Measurements from ENCODE around the gene ISL2.
"Not testable (repeated sequence)": the region's sequence is repeated elsewhere in the genome, so short reads cannot be mapped to it uniquely, and the experiment has no call there.

ISL2 gene

DNA sequence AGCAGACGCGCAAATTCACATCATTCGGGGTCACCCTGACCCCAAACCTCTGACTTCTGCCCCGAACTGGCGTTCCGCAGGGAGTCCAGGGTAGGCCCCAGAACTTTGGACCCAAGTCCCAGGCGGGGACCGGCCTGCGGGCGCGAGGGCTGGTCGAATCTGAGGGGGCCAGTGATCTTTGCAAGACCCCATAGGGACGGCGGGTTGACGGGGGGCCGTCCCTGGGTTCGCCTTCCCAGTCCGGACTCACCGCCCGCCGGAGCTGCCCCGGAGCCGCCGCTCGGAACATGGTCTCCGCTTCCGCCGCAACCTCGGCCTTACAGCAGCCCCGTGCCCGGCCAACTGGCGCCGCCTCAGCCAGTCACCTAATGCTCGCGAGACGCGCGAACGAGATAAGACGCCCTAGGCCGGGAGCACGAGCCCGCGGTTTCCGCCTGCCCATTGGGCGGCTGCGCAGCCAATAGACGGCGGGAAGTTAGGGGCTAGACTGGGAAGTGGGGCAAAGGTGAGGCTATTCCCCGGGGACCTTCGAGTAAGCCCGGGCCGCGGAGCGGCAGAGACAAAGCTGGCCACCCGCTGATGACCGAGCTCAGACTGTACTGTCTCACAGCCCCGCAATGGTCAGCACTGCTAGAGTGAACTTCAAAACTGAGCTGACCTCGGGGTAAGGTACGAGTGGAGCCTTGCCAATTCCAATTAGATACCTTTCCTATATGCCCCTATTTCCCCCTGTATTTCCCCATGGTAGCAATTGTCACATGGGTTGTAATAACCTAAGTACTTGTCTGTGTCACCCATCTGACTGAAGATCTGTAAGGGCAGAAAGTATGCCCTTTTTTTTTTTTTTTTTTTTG lies 25.2 kb upstream of the ISL2 start, which contains the start of gene ETFA:
ETFA (minus strand) TSS at position 370 of the 854 bp plus-strand sequence; CDS start at position 289, 81 bp downstream.
- Histone ChIP-seq H3K4me1 (ENCODE audit: control insufficient read depth, insufficient read depth, low read length) (peaks cover 29% of the 10 kb centered on the region), H3K4me3 (ENCODE audit: low read length) (peak within 1 kb of the TSS; percentile 90), H3K9me3 (ENCODE audit: control insufficient read depth, low read length) (no peaks in the 10 kb centered on the region), H3K36me3 (ENCODE audit: control insufficient read depth, insufficient read depth, low read length) (no peaks in the 10 kb centered on the region), H3K9ac (ENCODE audit: low read length) (peak within 1 kb of the TSS; percentile 96), H3K27me3 (ENCODE audit: control insufficient read depth, insufficient read depth, low read length) (no peaks in the 10 kb centered on the region)

DNA sequence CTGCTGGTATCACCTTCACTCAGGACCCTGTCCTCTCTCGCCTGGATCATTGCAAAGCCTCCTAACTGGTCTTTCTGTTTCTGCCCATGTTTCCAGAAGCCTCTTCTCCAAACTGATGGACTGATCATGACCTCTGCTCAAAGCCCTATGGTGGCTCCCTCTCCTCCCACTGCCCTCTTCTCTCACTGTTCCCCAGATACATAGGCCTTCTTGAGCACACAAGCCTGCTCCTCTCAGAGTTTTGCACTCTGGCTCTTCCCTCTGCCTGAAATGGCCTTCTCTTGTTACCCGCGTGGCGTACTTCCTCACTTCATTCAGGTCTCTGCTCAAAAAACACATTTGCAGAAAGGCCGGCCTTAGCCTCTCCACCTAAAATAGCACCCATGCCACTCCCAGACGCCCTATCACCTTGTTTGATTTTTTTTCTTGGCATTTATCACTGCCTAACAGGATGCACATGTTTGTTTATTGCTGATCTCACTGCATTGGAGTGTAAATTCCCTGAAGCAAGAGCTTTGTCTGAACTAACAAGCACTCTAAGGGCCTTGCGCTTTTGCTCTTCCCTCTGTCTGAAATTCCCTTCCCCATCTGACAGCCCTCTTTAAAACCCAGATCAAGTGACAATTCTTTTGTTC lies 23.9 kb upstream of the ISL2 start:
- Histone ChIP-seq H3K27me3 (ENCODE audit: control insufficient read depth, insufficient read depth, low read length) (no peaks in the 10 kb centered on the region), H3K4me1 (ENCODE audit: control insufficient read depth, insufficient read depth, low read length) (peaks cover 29% of the 10 kb centered on the region), H3K36me3 (ENCODE audit: control insufficient read depth, insufficient read depth, low read length) (no peaks in the 10 kb centered on the region), H3K9me3 (ENCODE audit: control insufficient read depth, low read length) (no peaks in the 10 kb centered on the region), H3K4me3 (ENCODE audit: low read length) (no peak overlapping the region), H3K9ac (ENCODE audit: low read length) (peak overlapping the region; percentile 22)

DNA sequence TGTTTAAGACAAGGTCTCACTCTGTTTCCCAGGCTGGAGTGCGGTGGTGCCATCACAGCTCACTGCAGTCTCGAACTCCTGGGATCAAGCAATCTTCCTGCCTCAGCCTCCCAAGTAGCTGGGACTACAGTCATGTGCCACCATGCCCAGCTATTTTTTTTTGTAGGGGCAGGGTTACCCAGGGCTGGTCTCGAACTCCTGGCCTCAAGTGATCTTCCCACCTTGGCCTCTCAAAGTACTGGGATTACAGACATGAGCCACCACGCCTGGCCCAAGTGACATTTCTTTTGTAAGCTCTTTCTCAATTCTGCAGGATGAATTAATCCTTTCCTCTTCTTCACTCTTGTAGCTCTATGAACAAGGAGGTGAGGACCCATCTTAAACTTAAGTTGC lies 23.4 kb upstream of the ISL2 start:
- not testable (repeated sequence) for H3K9me3 ChIP-seq (ENCODE audit: control insufficient read depth, low read length)

GRCh38 chr15:76313731-76314130 lies 22.8 kb upstream of the ISL2 start:
- Histone ChIP-seq H3K4me1 (ENCODE audit: control insufficient read depth, insufficient read depth, low read length) (peaks cover 29% of the 10 kb centered on the region), H3K4me3 (ENCODE audit: low read length) (no peak overlapping the region), H3K27me3 (ENCODE audit: control insufficient read depth, insufficient read depth, low read length) (no peaks in the 10 kb centered on the region), H3K36me3 (ENCODE audit: control insufficient read depth, insufficient read depth, low read length) (no peaks in the 10 kb centered on the region), H3K9ac (ENCODE audit: low read length) (no peak overlapping the region), H3K9me3 (ENCODE audit: control insufficient read depth, low read length) (no peaks in the 10 kb centered on the region)

More for the DNA sequence above, 23.4 kb upstream of the ISL2 start:
- H3K27me3 ChIP-seq (ENCODE audit: control insufficient read depth, insufficient read depth, low read length); H3K9ac ChIP-seq (ENCODE audit: low read length); H3K36me3 ChIP-seq (ENCODE audit: control insufficient read depth, insufficient read depth, low read length); H3K4me3 ChIP-seq (ENCODE audit: low read length): not testable (repeated sequence)
- peaks cover 29% of the 10 kb centered on the region for H3K4me1 ChIP-seq (ENCODE audit: control insufficient read depth, insufficient read depth, low read length)

DNA sequence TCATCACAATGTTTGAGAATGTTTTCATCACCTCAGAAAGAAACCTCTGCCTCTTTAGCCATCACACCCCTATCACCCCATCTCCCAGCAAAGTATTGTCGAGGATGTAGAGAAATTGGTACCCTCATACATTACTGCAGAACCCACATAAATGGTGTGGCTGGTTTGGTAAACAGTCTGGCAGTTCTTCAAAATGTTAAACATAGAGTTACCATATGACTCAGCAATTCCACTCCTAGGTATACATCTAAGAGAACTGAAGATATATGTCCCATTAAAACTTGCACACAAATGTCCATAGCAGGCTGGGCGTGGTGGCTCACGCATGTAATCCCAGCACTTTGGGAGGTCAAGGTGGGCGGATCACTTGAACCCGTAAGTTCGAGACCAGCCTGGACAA lies 16.6 kb upstream of the ISL2 start:
- no peaks in the 10 kb centered on the region for H3K4me1 ChIP-seq (ENCODE audit: control insufficient read depth, insufficient read depth, low read length)
- H3K9ac ChIP-seq (ENCODE audit: low read length): no peak overlapping the region
- H3K36me3 ChIP-seq (ENCODE audit: control insufficient read depth, insufficient read depth, low read length): no peaks in the 10 kb centered on the region
- peaks cover 10% of the 10 kb centered on the region for H3K27me3 ChIP-seq (ENCODE audit: control insufficient read depth, insufficient read depth, low read length)
- no peak overlapping the region for H3K4me3 ChIP-seq (ENCODE audit: low read length)
- no peaks in the 10 kb centered on the region for H3K9me3 ChIP-seq (ENCODE audit: control insufficient read depth, low read length)

DNA sequence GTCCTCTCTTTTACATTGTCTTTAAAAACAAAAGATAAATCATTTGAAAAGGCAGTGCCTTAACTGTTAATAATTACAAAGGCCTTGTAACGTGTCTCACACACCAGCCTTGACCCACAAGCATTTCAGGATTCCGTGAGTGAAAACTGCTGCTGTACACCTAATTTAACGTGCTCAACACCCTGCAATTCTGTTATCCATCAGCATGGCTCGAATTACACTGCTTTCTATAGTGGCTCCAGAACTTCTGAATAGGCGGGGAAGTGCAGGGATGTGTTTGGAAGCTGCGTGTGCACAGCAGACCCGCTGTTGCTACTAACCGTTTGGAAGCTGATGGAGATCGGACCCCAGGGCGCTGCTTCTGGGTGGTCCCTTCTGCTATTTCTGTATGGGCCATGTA lies 15.4 kb upstream of the ISL2 start:
- Histone ChIP-seq H3K36me3 (ENCODE audit: control insufficient read depth, insufficient read depth, low read length) (no peaks in the 10 kb centered on the region), H3K27me3 (ENCODE audit: control insufficient read depth, insufficient read depth, low read length) (peaks cover 11% of the 10 kb centered on the region), H3K4me3 (ENCODE audit: low read length) (no peak overlapping the region)

GRCh38 chr15:76321602-76322001 lies 15.0 kb upstream of the ISL2 start:
- Histone ChIP-seq H3K4me3 (ENCODE audit: low read length) (no peak overlapping the region), H3K36me3 (ENCODE audit: control insufficient read depth, insufficient read depth, low read length) (no peaks in the 10 kb centered on the region), H3K9me3 (ENCODE audit: control insufficient read depth, low read length) (no peaks in the 10 kb centered on the region), H3K9ac (ENCODE audit: low read length) (no peak overlapping the region), H3K4me1 (ENCODE audit: control insufficient read depth, insufficient read depth, low read length) (no peaks in the 10 kb centered on the region), H3K27me3 (ENCODE audit: control insufficient read depth, insufficient read depth, low read length) (peaks cover 11% of the 10 kb centered on the region)

More for the DNA sequence above, 15.4 kb upstream of the ISL2 start:
- Histone ChIP-seq H3K9ac (ENCODE audit: low read length) (no peak overlapping the region), H3K4me1 (ENCODE audit: control insufficient read depth, insufficient read depth, low read length) (no peaks in the 10 kb centered on the region), H3K9me3 (ENCODE audit: control insufficient read depth, low read length) (no peaks in the 10 kb centered on the region)

DNA sequence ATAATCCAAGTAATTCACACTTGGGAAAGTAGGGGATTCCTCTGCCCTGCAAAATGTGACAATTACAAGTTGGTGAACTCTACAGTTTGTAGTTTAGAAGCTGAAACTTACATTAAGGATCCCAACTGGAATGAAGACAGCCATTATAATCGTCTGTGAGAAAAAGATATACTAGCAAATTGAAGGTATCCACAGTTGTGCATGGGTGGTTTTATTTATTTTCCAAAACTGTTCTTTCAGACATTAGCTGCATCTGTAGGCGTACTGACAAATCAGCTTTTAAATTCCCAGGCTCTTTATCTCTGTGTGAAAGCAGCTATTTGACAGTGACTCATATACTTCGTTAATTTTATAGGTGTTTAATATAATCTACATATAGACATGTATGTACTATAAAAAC lies 12.5 kb upstream of the ISL2 start:
- H3K4me1 ChIP-seq (ENCODE audit: control insufficient read depth, insufficient read depth, low read length): no peaks in the 10 kb centered on the region
- H3K27me3 ChIP-seq (ENCODE audit: control insufficient read depth, insufficient read depth, low read length): peaks cover 11% of the 10 kb centered on the region
- H3K36me3 ChIP-seq (ENCODE audit: control insufficient read depth, insufficient read depth, low read length): no peaks in the 10 kb centered on the region
- H3K9ac ChIP-seq (ENCODE audit: low read length): no peak overlapping the region
- H3K9me3 ChIP-seq (ENCODE audit: control insufficient read depth, low read length): no peaks in the 10 kb centered on the region
- H3K4me3 ChIP-seq (ENCODE audit: low read length): no peak overlapping the region

DNA sequence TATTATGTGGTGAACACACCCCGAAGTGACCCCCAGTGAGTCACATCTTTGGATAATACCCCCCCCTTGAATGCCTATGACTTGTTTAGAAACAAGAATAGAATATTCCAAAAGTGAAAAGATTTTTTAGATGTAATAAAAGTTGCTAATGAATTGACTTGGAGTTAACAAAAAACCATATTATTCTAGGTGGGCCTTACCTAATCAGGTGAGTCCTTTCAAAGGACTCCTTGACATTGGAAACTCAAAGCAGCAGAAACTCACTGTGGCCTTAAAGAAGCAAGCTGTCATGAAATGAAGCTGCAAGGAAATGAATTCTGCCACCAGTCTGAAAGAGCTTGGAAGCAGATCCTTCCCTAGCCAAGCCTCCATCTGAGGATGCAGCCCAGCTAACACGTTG lies 10.9 kb upstream of the ISL2 start:
- H3K4me3 ChIP-seq (ENCODE audit: low read length): no peak overlapping the region
- H3K27me3 ChIP-seq (ENCODE audit: control insufficient read depth, insufficient read depth, low read length): peaks cover 20% of the 10 kb centered on the region
- peaks cover 5% of the 10 kb centered on the region for H3K4me1 ChIP-seq (ENCODE audit: control insufficient read depth, insufficient read depth, low read length)
- H3K36me3 ChIP-seq (ENCODE audit: control insufficient read depth, insufficient read depth, low read length): no peaks in the 10 kb centered on the region
- H3K9me3 ChIP-seq (ENCODE audit: control insufficient read depth, low read length): no peaks in the 10 kb centered on the region
- H3K9ac ChIP-seq (ENCODE audit: low read length): no peak overlapping the region

GRCh38 chr15:76327191-76328105 lies 9.1 kb upstream of the ISL2 start:
- Histone ChIP-seq H3K4me1 (ENCODE audit: control insufficient read depth, insufficient read depth, low read length) (peaks cover 5% of the 10 kb centered on the region), H3K36me3 (ENCODE audit: control insufficient read depth, insufficient read depth, low read length) (no peaks in the 10 kb centered on the region), H3K4me3 (ENCODE audit: low read length) (no peak overlapping the region), H3K9me3 (ENCODE audit: control insufficient read depth, low read length) (no peaks in the 10 kb centered on the region), H3K9ac (ENCODE audit: low read length) (no peak overlapping the region), H3K27me3 (ENCODE audit: control insufficient read depth, insufficient read depth, low read length) (peaks cover 21% of the 10 kb centered on the region)

DNA sequence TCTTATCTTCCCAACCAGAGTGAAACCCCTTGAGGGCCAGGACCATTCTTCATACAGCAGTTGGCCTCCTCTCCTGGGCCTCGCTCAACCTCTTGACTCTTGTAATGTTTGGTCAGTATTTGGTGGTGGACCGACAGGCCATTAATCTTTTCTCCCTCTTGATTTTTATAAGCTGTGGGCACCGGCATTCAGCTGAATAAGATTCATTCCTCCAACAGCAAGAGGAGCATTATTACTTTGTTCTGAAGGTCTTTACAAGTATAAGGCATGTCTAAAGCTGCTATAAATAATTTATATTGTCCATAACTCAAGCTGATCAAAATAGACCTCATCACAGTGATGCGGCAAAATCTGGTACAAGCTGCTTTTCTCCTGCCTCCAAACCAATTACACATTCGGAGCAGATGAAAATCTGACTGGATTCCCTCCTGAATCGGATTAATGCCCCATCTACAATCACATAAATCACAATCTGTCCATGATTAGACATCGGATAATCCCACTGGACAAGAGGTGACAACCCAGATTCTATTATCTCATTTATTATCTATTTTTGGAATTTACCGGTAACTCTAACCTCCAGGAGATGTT lies 8.4 kb upstream of the ISL2 start:
- Histone ChIP-seq H3K4me1 (ENCODE audit: control insufficient read depth, insufficient read depth, low read length) (peaks cover 5% of the 10 kb centered on the region), H3K4me3 (ENCODE audit: low read length) (no peak overlapping the region), H3K9me3 (ENCODE audit: control insufficient read depth, low read length) (no peaks in the 10 kb centered on the region), H3K9ac (ENCODE audit: low read length) (no peak overlapping the region), H3K27me3 (ENCODE audit: control insufficient read depth, insufficient read depth, low read length) (peaks cover 24% of the 10 kb centered on the region), H3K36me3 (ENCODE audit: control insufficient read depth, insufficient read depth, low read length) (no peaks in the 10 kb centered on the region)
